Measurements from ENCODE around the gene CMIP.

CMIP gene

GRCh38 chr16:81469183-81469677 is 24.6 kb downstream of the CMIP start:
- H3K27me3 ChIP-seq (ENCODE audit: insufficient read depth, low read length) = no peaks in the 10 kb centered on the region
- H3K23ac ChIP-seq (ENCODE audit: low read length) = no peak overlapping the region
- no peak overlapping the region for H4K91ac ChIP-seq (ENCODE audit: low read depth, low read length)
- peaks cover 21% of the 10 kb centered on the region for H3K79me2 ChIP-seq (ENCODE audit: control insufficient read depth, insufficient read depth, low read length, poor library complexity)
- WGBS (ENCODE audit: extremely low coverage, insufficient coverage, insufficient read length) = no CpG with 5 or more reads among the region's 4 CpGs
- H4K12ac ChIP-seq (ENCODE audit: low read depth, low read length) = no peak overlapping the region
- no peak overlapping the region for H3K4me2 ChIP-seq (ENCODE audit: low read length)
- peaks cover 19 to 22% of the 10 kb centered on the region in 2 experiments for H3K36me3 ChIP-seq (ENCODE audit: control insufficient read depth in 1 of 2, insufficient read depth in 2 of 2, low read length in 2 of 2)
- H3K9ac ChIP-seq (ENCODE audit: low read length) = no peak overlapping the region
- no peak for DNase-seq
- no peak overlapping the region for H3K18ac ChIP-seq (ENCODE audit: low read length)
- H3K14ac ChIP-seq (ENCODE audit: low read length) = no peak overlapping the region
- no peak overlapping the region for H3K27ac ChIP-seq (ENCODE audit: low read depth, low read length)
- H3K9me3 ChIP-seq (ENCODE audit: insufficient read depth, low read depth, low read length) = peaks cover 2% of the 10 kb centered on the region
- H2AFZ ChIP-seq (ENCODE audit: insufficient read depth, low read length, poor library complexity) = no peak overlapping the region
- no peak overlapping the region for H4K8ac ChIP-seq (ENCODE audit: low read depth, low read length)
- no peak overlapping the region for H2BK12ac ChIP-seq (ENCODE audit: low read length)
- peak overlapping the region; percentile 50 for H3K4ac ChIP-seq (ENCODE audit: low read depth, low read length)
- H3K79me1 ChIP-seq (ENCODE audit: low read length) = no peaks in the 10 kb centered on the region
- no peak overlapping the region for H2BK120ac ChIP-seq (ENCODE audit: insufficient read depth, low read length, poor library complexity)
- H3K4me1 ChIP-seq (ENCODE audit: control insufficient read depth in 1 of 2, insufficient read depth in 2 of 2, low read length in 2 of 2) = peaks cover 0 to 7% of the 10 kb centered on the region in 2 experiments
- H3K4me3 ChIP-seq (ENCODE audit: low read depth, low read length) = no peak overlapping the region
- no peak overlapping the region for H2BK5ac ChIP-seq (ENCODE audit: low read depth, low read length, poor library complexity)
- no peak overlapping the region for H2AK5ac ChIP-seq (ENCODE audit: low read length)

GRCh38 chr16:81469710-81470535 is 25.3 kb downstream of the CMIP start:
- no peaks in the 10 kb centered on the region for H3K79me1 ChIP-seq (ENCODE audit: low read length)
- no peak overlapping the region for H2BK12ac ChIP-seq (ENCODE audit: low read length)
- no peak overlapping the region for H2BK120ac ChIP-seq (ENCODE audit: insufficient read depth, low read length, poor library complexity)
- H3K27me3 ChIP-seq (ENCODE audit: insufficient read depth, low read length) = no peaks in the 10 kb centered on the region
- peaks cover 2% of the 10 kb centered on the region for H3K9me3 ChIP-seq (ENCODE audit: insufficient read depth, low read depth, low read length)
- no peak overlapping the region for H3K18ac ChIP-seq (ENCODE audit: low read length)
- H4K91ac ChIP-seq (ENCODE audit: low read depth, low read length) = no peak overlapping the region
- peaks cover 23 to 29% of the 10 kb centered on the region in 2 experiments for H3K36me3 ChIP-seq (ENCODE audit: control insufficient read depth in 1 of 2, insufficient read depth in 2 of 2, low read length in 2 of 2)
- H3K4me1 ChIP-seq (ENCODE audit: control insufficient read depth in 1 of 2, insufficient read depth in 2 of 2, low read length in 2 of 2) = peaks cover 0 to 7% of the 10 kb centered on the region in 2 experiments
- H3K4me2 ChIP-seq (ENCODE audit: low read length) = no peak overlapping the region
- peak overlapping the region; percentile 10 for H3K4ac ChIP-seq (ENCODE audit: low read depth, low read length)
- DNase-seq = no peak
- no peak overlapping the region for H3K23ac ChIP-seq (ENCODE audit: low read length)
- H4K8ac ChIP-seq (ENCODE audit: low read depth, low read length) = no peak overlapping the region
- H3K27ac ChIP-seq (ENCODE audit: low read depth, low read length) = no peak overlapping the region
- no peak overlapping the region for H2AFZ ChIP-seq (ENCODE audit: insufficient read depth, low read length, poor library complexity)
- H3K9ac ChIP-seq (ENCODE audit: low read length) = no peak overlapping the region
- no CpG with 5 or more reads among the region's 13 CpGs for WGBS (ENCODE audit: extremely low coverage, insufficient coverage, insufficient read length)
- no peak overlapping the region for H4K12ac ChIP-seq (ENCODE audit: low read depth, low read length)
- peaks cover 26% of the 10 kb centered on the region for H3K79me2 ChIP-seq (ENCODE audit: control insufficient read depth, insufficient read depth, low read length, poor library complexity)
- H3K14ac ChIP-seq (ENCODE audit: low read length) = no peak overlapping the region
- no peak overlapping the region for H2AK5ac ChIP-seq (ENCODE audit: low read length)
- no peak overlapping the region for H2BK5ac ChIP-seq (ENCODE audit: low read depth, low read length, poor library complexity)
- no peak overlapping the region for H3K4me3 ChIP-seq (ENCODE audit: low read depth, low read length)

- no peak overlapping the region for H3K4me3 ChIP-seq (ENCODE audit: low read depth, low read length)
- no peak overlapping the region for H2BK12ac ChIP-seq (ENCODE audit: low read length)
- no peak overlapping the region for H3K23ac ChIP-seq (ENCODE audit: low read length)
- no peaks in the 10 kb centered on the region for H3K79me1 ChIP-seq (ENCODE audit: low read length)
- H3K9me3 ChIP-seq (ENCODE audit: insufficient read depth, low read depth, low read length) = peaks cover 2% of the 10 kb centered on the region
- no peak overlapping the region for H3K9ac ChIP-seq (ENCODE audit: low read length)
- no peak overlapping the region for H4K8ac ChIP-seq (ENCODE audit: low read depth, low read length)
- WGBS (ENCODE audit: extremely low coverage, insufficient coverage, insufficient read length) = no CpG with 5 or more reads among the region's 9 CpGs
- H2BK5ac ChIP-seq (ENCODE audit: low read depth, low read length, poor library complexity) = no peak overlapping the region
- no peak overlapping the region for H2AK5ac ChIP-seq (ENCODE audit: low read length)
- H3K79me2 ChIP-seq (ENCODE audit: control insufficient read depth, insufficient read depth, low read length, poor library complexity) = peaks cover 19% of the 10 kb centered on the region
- peaks cover 0 to 5% of the 10 kb centered on the region in 2 experiments for H3K4me1 ChIP-seq (ENCODE audit: control insufficient read depth in 1 of 2, insufficient read depth in 2 of 2, low read length in 2 of 2)
- no peak overlapping the region for H3K27ac ChIP-seq (ENCODE audit: low read depth, low read length)
- H4K91ac ChIP-seq (ENCODE audit: low read depth, low read length) = no peak overlapping the region
- no peak overlapping the region for H3K18ac ChIP-seq (ENCODE audit: low read length)
- DNase-seq = no peak
- no peak overlapping the region for H2BK120ac ChIP-seq (ENCODE audit: insufficient read depth, low read length, poor library complexity)
- peak overlapping the region; percentile 27 for H3K4ac ChIP-seq (ENCODE audit: low read depth, low read length)
- no peak overlapping the region for H3K4me2 ChIP-seq (ENCODE audit: low read length)
- H3K36me3 ChIP-seq (ENCODE audit: control insufficient read depth in 1 of 2, insufficient read depth in 2 of 2, low read length in 2 of 2) = peaks cover 17 to 24% of the 10 kb centered on the region in 2 experiments
- H3K14ac ChIP-seq (ENCODE audit: low read length) = no peak overlapping the region
- H4K12ac ChIP-seq (ENCODE audit: low read depth, low read length) = no peak overlapping the region
- H2AFZ ChIP-seq (ENCODE audit: insufficient read depth, low read length, poor library complexity) = no peak overlapping the region
- H3K27me3 ChIP-seq (ENCODE audit: insufficient read depth, low read length) = no peaks in the 10 kb centered on the region
Observed at GRCh38 chr16:81470796-81471636, 26.4 kb downstream of the CMIP start.

GRCh38 chr16:81471882-81472281 is 27.3 kb downstream of the CMIP start:
- Histone ChIP-seq H2AFZ (ENCODE audit: insufficient read depth, low read length, poor library complexity) (no peak overlapping the region), H2BK120ac (ENCODE audit: insufficient read depth, low read length, poor library complexity) (no peak overlapping the region), H3K4me3 (ENCODE audit: low read depth, low read length) (no peak overlapping the region), H3K14ac (ENCODE audit: low read length) (no peak overlapping the region), H3K4me2 (ENCODE audit: low read length) (no peak overlapping the region), H3K18ac (ENCODE audit: low read length) (no peak overlapping the region), H3K36me3 (ENCODE audit: control insufficient read depth in 1 of 2, insufficient read depth in 2 of 2, low read length in 2 of 2) (peaks cover 21 to 28% of the 10 kb centered on the region in 2 experiments), H3K79me1 (ENCODE audit: low read length) (no peaks in the 10 kb centered on the region), H3K27me3 (ENCODE audit: insufficient read depth, low read length) (no peaks in the 10 kb centered on the region), H4K8ac (ENCODE audit: low read depth, low read length) (no peak overlapping the region), H3K27ac (ENCODE audit: low read depth, low read length) (no peak overlapping the region), H3K4ac (ENCODE audit: low read depth, low read length) (peak overlapping the region; percentile 1), H2BK5ac (ENCODE audit: low read depth, low read length, poor library complexity) (no peak overlapping the region), H3K9me3 (ENCODE audit: insufficient read depth, low read depth, low read length) (peaks cover 2% of the 10 kb centered on the region), H4K91ac (ENCODE audit: low read depth, low read length) (no peak overlapping the region), H2AK5ac (ENCODE audit: low read length) (no peak overlapping the region), H4K12ac (ENCODE audit: low read depth, low read length) (no peak overlapping the region), H3K4me1 (ENCODE audit: control insufficient read depth in 1 of 2, insufficient read depth in 2 of 2, low read length in 2 of 2) (peaks cover 0 to 5% of the 10 kb centered on the region in 2 experiments), H3K9ac (ENCODE audit: low read length) (no peak overlapping the region), H3K23ac (ENCODE audit: low read length) (no peak overlapping the region), H3K79me2 (ENCODE audit: control insufficient read depth, insufficient read depth, low read length, poor library complexity) (peaks cover 18% of the 10 kb centered on the region), H2BK12ac (ENCODE audit: low read length) (no peak overlapping the region)
- no CpG with 5 or more reads among the region's 8 CpGs for WGBS (ENCODE audit: extremely low coverage, insufficient coverage, insufficient read length)
- no peak for DNase-seq

Data from trophoblast cell (in vitro differentiated cells and primary cell).